GM21619 (cell line): ENCODE results near the gene DCDC2B.
A peak's percentile ranks its signal among the peaks of the same experiment; 100 is the strongest.
"Not testable (repeated sequence)": the region's sequence is repeated elsewhere in the genome, so short reads cannot be mapped to it uniquely, and the experiment has no call there.

Experiments
- ATAC-seq: cut with Tn5 transposase; IDR thresholded peaks from one replicate; pipeline ENCODE4 v1.9.1; 2021; ENCODE audit not compliant: unreplicated experiment

Gene DCDC2B

GRCh38 chr1:32208891-32209328 is at the start of gene DCDC2B:
DCDC2B (plus strand) TSS chr1:32209089; CDS start chr1:32209094, 5 bp downstream.
- no peak for ATAC-seq

GRCh38 chr1:32159189-32159588 is 49.7 kb upstream of the DCDC2B start:
- no peak for ATAC-seq

GRCh38 chr1:32163405-32163804 is 45.5 kb upstream of the DCDC2B start:
- ATAC-seq: no peak

GRCh38 chr1:32165633-32166032 is 43.3 kb upstream of the DCDC2B start:
- ATAC-seq: not testable (repeated sequence)

GRCh38 chr1:32170991-32171390 is 37.9 kb upstream of the DCDC2B start:
- ATAC-seq: no peak

GRCh38 chr1:32172621-32173245 is 36.2 kb upstream of the DCDC2B start:
- no peak for ATAC-seq

- no peak for ATAC-seq
Measured at GRCh38 chr1:32178380-32179192, 30.3 kb upstream of the DCDC2B start.

- ATAC-seq: no peak
Measured at GRCh38 chr1:32179193-32179442, 29.8 kb upstream of the DCDC2B start.

- ATAC-seq: peak; percentile 80
Measured at GRCh38 chr1:32179443-32180185, 29.3 kb upstream of the DCDC2B start, which contains the start of gene TXLNA. TXLNA (plus strand) TSS chr1:32179675; CDS start chr1:32180346, 671 bp downstream.

- no peak for ATAC-seq
Measured at GRCh38 chr1:32180186-32181060, 28.5 kb upstream of the DCDC2B start.

GRCh38 chr1:32181065-32181464 is 27.8 kb upstream of the DCDC2B start:
- no peak for ATAC-seq

- ATAC-seq: no peak
Measured at GRCh38 chr1:32181563-32181962, 27.3 kb upstream of the DCDC2B start.

- ATAC-seq: no peak
Measured at GRCh38 chr1:32182060-32182459, 26.8 kb upstream of the DCDC2B start.

- no peak for ATAC-seq
Measured at GRCh38 chr1:32184650-32185049, 24.2 kb upstream of the DCDC2B start.

GRCh38 chr1:32186077-32186476 is 22.8 kb upstream of the DCDC2B start:
- no peak for ATAC-seq

- no peak for ATAC-seq
Measured at GRCh38 chr1:32186491-32186890, 22.4 kb upstream of the DCDC2B start.

- no peak for ATAC-seq
Measured at GRCh38 chr1:32187850-32188249, 21.0 kb upstream of the DCDC2B start.

- no peak for ATAC-seq
Measured at GRCh38 chr1:32192220-32192948, 16.5 kb upstream of the DCDC2B start.

GRCh38 chr1:32194984-32195383 is 13.9 kb upstream of the DCDC2B start:
- ATAC-seq: no peak

- no peak for ATAC-seq
Measured at GRCh38 chr1:32195531-32195930, 13.4 kb upstream of the DCDC2B start.
